Measurements from ENCODE around the gene ITSN1.
"Not testable (repeated sequence)": the region's sequence is repeated elsewhere in the genome, so short reads cannot be mapped to it uniquely, and the experiment has no call there.

Gene ITSN1

DNA sequence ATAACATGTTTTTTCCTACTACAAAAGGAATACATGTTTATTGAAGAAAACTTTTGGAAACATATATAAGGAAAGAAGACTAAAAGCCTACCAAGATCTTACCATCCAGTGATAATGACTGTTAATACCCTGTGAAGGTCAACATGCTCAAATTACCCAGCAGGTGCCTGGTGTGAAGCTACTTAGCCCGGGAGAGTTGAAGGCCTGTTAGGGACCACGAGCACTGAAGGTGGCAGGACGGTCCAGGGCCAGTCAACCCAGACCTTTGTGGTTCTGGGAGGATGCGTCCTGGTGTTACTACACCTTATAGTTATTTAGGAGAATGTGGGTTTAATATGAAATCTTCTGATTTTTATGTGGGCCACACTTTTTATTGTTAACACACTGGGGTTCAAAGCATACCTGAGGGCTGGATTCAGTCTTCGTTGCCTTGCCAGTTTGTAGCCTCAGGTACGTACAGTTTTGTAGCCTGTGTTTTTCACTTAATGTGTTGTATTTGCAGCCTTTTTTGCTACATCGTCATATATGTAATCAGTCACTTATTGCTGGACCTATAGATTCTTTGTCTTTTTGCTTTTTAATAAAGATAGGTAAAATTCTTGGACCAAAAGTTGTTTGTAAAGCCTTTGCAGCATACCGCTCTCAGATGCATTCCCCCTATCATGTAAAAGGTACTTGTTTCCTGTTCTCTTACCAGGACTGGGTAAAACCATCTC is 9.8 kb downstream of the ITSN1 start:
- DNase-seq: no peak

DNA sequence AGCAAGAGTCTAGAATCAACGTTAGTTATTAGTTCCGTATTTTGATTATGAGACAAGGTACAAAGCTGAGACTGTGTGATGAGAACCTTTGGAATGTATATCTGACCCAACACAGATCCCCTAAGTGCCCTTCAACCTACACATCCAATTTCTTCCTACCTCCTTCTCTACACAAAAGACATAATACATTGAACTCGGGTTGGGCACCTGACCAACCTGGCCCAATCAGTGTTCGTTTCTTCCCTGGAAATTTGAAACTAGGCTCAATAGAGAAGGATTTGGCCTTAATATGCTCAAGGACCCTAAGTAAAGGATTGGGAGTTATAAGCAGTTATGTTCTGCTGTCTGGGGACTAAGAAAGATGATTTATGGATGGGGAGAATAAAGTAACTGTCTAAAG is 12.1 kb downstream of the ITSN1 start:
- no peak for DNase-seq

DNA sequence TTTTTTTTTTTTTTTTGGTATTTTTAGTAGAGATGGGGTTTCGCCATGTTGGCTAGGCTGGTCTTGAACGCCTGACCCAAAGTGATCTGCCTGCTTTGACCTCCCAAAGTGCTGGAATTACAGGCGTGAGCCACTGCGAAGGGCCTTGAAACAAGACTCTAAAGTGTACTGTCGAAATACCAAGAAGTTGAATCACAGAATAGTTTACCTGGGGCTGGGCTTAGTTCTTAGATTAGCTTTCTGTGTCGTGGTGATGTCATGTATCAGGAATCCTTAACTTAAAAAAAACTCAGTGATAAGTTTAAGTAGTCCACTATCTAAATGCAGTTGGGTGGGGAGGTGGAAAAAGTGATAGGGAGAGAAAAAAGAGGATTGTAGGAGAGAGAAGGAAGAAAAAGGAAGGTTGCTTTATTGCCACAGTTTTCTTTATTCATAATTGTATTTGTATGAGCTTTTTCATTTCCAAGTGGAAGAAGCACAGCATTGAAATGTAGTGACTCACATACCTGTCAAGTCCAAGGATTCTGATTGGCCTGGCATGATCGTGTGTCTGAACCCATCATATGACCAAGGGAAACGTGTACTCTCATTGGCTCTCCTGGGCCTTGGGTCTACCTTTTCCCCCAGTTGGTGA is 13.4 kb downstream of the ITSN1 start:
- DNase-seq: no peak

DNA sequence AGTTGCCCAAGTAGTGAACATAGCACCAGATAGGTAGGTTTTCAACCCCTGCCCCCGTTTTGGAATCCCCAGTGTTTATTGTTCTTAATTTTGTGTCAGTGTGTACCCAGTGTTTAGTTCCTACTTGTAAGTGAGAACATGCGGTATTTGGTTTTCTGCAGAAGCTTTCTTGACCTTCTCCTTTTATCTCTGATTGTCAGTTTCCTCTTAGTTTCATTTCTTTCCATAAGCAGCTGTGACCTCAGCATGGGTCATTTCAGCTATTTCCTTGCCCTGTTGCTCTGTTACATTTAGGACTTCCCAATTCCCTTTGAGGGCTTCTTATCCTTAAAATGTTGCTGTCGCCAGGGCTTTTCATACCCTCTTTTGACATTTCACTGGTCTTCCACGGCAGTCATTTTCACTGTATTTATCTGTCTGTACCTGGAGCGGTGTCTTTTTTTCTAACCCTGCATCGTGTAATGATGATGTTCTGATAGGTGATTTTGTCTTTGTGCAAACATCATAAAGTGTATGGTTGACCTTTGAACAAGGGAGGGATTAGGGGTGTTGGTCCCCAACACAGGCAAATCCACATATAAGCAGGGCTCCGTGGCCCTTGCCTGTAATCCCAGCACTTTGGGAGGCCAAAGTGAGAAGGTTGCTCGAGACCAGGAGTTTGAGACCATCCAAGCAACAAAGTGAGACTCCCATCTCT is 15.0 kb downstream of the ITSN1 start:
- DNase-seq: no peak

DNA sequence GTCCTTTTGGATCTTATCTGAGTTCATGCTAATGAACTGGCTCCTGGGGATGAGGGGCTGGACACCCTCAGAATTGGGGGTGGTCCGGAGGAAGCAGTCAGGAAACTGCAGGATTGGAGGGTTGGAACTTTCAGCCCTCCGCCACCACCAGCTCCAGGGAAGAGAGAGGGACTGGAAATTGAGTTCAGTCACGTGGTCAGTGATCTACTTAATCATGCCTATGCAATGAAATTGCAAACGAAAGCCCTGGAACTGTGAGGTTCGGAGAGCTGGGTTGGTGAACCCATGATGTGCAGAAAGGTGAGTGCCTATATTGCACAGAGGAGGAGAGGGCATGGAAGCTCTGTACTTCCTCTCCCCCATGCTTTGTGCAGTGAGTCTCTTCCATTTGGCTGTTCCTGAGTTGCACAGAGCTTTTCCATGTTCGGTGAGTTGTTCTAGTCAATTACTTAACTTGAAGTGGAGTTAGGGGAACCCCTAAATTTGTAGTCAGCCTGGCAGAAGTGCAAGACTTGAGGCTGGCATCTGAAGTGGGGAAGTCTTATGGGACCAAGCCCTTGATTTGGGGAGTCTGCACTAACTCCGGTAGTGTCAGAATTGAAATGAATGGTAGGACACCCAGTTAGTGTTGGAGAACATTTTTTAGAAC is 16.7 kb downstream of the ITSN1 start:
- DNase-seq: no peak

DNA sequence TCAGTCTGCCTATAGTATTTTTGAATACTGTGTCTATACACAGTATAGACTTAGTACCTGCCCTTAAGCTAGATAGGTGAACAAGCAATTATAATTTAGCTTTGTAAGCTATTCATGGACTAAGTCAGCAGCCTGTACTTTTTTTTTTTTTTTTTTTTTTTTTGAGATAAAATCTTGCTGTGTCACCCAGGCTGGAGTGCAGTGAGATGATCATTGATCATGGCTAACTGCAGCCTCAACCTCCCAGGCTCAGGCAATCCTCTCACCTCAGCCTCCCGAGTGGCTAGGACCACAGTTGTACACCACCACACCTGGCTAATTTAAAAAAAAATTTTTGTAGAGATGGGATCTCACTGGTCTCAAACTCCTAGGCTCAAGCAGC is 17.3 kb downstream of the ITSN1 start:
- peak in 1 of 5 experiments; percentile 16 for DNase-seq

DNA sequence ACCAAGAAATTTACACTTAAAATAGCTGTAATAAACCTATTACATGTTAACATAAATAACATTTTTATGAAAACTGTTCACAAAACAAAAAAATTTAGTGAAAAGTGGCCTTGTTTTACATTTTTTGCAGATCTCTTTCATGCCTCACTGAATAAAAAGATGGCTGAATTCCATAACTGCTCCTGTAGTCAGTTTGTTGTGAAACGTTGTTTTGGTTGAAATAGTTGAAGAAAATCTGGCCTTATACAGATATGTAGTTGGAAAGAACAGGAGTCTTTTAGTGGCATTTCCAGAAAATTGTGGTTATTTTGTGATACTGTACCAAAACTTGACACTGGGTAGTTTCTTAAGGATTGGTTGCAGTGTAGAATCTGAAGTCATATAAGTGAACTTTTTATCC is 18.1 kb downstream of the ITSN1 start:
- DNase-seq: no peak

DNA sequence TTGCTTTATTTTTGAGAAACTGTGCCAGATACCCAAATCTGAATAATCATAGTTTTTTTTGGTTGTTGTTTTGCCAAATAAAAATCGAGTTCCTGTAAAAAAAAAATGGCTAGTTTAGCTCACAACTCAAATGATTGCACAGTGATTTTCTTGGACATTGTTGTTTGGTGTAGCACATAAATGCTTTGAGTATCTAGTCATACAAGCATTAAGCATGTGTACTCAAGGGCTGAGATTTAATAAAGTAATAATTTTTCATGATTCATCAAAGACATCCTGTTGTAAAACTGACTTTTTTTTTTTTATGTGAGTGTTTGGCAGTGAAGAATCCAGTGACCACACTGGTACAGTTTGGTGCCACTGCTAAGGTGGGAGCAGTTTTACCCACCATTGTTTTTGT is 18.8 kb downstream of the ITSN1 start:
- DNase-seq: no peak

DNA sequence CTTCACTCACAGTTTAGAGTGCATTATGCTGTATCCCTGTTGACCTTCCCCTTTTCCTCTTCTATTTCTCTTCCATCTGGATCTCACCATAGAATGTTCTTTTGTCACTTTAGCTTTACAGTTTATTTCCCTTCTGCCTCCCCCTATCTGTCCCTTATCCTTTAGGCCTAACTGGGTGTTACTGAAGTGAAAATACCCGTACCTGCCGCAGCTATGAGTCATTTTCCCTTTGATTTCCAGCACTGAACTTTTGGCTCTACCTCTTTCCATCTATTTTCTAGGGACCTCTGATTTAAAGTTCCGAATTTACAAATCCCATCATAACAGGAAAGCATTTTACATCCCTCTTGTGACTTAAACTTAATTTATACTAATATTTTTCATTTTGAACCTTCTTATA is 19.7 kb downstream of the ITSN1 start:
- no peak for DNase-seq

DNA sequence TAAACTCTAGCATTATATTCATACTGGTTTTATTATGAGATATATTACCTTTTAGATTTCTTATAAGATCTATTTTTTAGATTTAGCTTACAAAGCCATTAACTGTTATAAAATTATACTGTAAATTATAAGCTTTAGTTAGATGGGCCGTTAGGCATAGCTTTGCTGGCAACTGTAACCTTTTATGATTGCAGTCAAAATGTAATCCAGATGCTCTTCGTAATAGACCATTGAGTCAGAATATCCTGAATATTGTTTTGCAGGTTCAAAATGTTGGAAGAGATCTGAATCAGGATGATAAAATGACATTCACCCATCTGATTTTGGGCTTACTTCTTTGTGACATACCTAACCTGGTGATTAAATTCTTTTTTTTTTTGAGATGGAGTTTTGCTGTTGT is 20.9 kb downstream of the ITSN1 start:
- no peak for DNase-seq

DNA sequence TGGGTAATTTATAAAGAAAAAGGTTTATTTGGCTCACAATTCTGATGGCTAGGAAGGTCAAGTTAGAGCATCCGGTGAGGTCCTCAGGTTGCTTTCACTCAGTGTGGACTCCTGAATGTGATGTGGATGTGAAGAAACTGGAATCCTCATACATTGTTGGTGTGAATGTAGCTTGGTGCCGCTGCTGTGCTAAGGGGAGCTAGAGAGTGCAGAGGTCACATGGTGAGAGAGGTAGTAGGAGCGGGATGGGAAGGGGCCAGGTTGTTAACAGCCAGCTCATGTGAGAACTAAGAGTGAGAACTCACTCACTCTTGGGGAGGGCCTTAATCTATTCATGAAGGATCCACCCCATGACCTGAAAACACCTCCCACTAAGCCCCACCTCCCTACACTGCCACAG is 21.8 kb downstream of the ITSN1 start:
- DNase-seq: no peak

DNA sequence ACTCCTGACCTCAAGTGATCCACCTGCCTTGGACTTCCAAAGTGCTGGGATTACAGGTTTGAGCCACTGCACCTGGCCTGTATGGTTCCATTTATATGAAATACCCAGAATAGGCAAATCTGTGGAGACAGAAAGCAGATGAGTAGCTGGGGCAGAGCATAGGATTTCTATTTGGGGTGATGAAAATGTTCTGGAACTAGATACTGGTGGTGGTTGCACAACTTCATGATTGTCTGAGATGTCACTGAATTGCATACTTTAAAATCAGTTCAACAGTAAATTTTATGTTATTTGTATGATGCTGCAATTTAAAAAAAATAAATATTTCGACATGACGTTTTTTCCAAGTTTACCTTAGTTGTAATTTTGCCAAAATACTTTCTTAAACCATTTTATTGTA is 23.9 kb downstream of the ITSN1 start:
- DNase-seq: no peak

DNA sequence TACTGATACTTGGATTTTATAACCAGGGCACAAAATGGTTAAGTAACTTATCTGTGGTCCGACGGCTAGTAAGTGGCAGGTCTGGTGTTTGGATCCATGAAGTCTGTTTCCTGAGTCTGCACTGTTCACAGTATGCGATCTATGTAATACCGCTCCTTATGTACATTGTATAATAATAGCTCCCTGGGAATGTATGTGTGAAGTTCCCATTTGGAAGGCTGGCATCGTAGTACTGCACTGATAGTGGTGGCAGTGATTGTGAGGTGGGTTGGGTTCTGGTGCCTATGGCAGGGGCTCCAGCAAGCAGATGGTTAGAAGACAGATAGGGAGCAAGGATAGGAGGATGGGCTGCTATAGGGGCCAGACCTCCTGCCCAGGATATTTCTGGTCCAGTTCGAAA is 25.3 kb downstream of the ITSN1 start:
- no peak for DNase-seq

DNA sequence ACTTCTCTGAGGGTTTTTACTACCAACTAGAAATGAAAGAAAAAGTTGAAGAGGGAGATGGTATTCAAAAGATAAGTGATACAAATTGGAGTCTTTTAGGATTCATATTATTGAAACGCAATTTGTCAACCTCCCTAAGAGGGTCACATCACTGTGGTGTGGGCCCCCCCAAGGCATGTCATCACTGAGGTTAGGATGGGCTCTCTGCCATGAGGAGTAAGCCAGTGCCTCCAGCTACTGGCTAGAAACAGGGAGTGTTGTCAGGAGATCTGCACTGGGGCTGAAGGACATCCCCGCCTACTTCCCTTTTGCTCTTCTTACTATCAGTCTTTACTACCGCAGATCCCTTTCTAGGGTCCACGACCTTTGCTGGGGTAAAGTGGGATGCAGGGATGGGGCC is 25.9 kb downstream of the ITSN1 start:
- DNase-seq: no peak

DNA sequence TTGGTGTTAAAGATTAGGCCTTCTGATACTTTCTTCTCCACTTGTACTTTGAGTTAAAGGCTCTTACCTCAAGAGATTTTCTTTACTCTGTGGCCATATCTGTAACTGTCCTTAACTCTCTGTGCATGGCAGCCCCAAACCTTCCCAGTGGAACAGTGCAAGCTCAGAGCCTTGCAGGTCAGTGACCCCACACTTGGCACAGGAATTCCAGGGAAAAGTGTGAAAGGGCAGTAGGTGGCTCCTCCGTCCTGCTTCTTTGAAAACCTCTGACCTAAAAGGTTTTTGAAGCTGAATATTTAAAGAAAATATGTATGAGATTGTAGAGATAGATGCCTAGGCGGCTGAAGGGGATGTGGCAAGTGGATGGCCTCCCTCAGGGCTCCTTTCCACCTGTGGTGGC is 26.3 kb downstream of the ITSN1 start:
- no peak for DNase-seq

DNA sequence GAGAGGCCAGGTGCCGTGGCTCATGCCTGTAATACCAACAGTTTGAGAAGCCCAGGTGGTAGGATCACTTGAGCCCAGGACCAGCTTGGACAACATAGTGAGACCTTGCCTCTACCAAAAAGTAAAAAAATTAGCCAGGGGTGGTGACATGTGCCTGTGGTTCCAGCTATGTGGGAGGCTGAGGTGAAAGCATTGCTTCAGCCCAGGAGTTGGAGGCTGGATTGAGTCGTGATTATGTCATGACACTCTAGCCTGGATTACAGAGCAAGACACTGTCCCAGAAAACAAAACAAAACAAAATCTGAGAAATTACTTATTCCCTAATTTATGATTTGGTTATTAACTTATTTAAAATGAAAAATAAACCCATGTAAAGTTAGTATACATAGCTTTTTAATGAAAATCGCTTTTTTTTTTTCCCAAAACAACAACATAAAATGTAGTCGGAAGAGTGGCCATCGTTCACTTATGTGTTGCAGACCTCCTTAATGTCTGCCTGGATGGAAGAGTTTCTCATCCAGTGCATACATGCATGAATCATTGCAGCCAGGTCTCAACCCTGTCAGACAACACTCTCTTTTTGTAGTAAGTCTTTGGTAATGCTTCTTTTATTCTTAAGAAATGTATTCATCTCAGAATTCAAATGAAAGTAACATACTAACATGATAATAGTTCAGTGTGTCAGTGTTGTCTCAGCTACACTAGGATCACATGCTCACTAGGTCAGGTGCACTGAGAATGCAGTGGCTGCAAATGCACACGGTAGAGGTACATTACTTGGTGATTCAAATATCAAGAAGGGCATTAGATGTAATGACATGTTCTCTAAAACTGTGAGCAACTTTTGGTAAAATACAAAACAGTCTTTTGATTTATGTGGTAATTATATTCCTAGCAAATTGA is 28.0 kb downstream of the ITSN1 start:
- DNase-seq: no peak

DNA sequence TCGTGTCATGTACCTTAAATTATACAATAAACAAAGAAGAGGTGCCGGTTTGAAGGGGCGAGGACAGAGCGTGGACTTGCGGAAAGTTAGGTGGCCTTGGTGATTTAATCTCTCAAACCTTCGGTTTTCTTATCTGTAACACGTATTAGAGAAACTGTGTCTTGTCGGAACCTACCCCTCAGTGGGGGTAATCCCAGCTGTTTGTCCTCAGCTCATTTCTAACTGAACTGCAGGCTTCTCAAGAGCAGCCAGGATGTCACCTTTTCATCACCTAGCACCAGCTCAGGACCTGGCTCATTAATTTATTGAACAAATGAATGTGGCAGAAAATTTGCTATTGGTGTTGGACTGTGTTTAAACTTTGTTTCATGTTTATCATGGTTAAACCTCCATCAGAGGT is 31.2 kb downstream of the ITSN1 start:
- no peak for DNase-seq

DNA sequence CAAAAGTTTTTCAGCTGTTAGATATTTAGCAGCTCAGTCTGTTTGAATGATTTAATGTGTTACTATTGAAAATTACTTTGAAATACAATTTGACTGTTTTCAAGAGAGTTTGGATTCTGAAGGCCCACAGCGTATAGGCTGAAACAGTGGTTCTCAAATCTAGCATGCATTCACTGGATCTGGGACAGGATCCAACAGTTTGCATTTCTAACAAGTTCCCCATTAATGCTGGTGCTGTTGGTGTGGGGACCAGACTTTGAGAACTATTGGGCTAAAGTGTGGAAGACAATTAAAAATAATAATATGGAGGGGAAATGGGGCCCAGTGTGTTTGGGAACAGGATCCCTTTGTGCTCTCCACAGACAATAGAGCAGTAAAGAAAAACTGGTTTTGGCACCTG is 31.9 kb downstream of the ITSN1 start:
- DNase-seq: no peak

DNA sequence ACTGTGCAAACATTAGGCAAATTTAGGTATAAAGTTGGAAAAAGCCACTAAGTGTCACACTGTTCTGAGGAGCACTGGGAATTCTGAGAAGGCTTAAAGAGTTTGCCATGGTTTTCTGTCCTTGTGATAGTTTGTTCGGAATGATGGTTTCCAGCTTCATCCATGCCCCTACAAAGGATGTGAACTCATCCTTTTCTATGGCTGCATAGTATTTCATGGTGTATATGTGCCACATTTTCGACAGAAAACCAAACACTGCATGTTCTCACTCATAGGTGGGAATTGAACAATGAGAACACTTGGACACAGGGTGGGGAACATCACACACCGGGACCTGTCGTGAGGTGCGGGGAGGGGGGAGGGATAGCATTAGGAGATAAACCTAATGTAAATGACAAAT is 34.4 kb downstream of the ITSN1 start:
- DNase-seq: not testable (repeated sequence)

DNA sequence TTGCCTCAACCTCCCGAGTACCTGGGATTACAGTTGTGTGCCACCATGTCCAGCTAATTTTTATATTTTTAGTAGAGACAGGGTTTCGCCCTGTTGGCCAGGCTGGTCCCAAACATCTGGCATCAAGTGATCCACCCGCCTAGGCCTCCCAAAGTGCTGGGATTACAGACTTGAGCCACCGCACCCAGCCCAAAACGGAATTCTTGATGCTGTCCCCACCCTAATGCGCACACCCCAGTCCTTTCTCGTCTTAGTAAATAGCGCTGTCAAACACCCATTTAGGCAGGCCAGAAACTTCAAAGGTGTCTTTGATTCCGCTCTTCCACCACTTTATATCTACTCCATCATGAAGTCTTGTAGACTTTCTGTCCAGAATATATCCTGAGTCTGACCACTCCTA is 35.1 kb downstream of the ITSN1 start:
- no peak for DNase-seq

DNA sequence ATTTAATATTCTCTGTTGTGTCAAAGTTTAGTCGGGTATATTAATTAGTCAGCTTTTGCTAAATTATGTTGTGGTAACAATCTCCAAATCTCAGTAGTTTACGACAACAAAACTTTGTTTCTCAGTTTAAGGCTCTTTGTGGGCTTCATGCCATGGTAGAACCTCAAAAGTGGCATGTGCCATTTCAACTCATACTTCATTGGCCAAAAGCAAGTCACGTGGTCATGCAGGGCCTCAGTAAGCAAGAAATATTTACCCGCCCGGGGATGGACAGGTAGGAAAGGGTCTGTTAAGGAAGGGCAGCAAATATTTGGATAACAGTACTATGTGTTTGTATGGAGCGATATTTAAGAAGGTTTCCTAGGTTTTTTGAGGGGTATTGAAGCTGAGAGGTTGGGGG is 38.6 kb downstream of the ITSN1 start:
- DNase-seq: no peak

DNA sequence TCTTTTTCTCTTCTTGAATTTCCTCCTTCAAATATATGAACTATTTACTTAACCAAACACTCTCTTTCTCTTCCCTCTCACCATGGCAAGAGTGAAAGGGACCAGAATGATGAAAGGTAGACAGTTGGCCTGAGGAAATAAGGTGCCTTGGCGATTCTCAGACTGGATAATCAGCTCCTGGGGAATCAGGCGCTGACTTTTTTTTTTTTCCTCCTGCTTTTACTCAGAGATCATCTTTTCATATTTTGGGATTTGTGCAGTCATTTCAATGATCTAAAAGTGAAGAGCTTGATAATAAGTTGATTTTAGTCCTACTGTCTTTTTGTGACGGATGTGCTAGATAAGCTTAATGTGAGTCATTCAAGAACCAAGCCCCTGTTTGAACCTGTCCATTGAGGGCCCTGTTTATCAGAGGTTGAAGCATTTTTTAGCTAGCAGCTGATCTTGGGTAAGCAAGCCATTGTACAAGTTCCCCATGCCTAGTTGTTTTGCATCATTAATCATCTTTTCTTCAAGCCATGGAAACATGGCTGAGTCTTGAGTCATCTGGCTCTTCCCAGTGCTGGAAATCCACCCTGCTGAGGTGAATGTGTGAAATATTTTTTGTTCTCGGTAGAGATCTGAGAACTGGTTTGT is 40.8 kb downstream of the ITSN1 start:
- DNase-seq: no peak

Measured in T-helper 2 cell (primary cell).